GM19035 (cell line): ENCODE results near the gene TRPM3.
A peak's percentile ranks its signal among the peaks of the same experiment; 100 is the strongest.

Experiments used
- ATAC-seq: cut with Tn5 transposase; IDR thresholded peaks from one replicate; pipeline ENCODE4 v1.9.1; 2021; ENCODE audit not compliant: unreplicated experiment

Gene TRPM3

DNA sequence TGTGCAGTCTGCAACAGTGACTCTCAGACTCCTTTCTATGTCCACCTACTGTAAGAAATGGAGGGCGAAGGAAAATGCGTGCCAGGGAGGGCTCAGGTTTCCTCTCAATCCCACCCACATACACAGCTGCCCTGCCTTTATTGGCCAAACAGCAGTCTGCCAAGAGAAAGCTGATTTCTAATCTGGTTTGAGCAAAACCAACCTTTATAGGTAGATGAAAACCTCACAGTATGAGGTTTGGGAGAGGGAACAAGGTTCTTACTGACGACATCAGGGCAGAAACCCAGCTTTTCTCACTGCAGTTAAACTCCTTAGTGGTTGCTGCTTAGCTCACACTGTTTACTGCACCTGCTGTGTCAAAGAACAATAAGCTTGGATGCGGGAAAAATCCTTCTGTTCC, 554.7 kb downstream of the TRPM3 start:
- no peak for ATAC-seq

DNA sequence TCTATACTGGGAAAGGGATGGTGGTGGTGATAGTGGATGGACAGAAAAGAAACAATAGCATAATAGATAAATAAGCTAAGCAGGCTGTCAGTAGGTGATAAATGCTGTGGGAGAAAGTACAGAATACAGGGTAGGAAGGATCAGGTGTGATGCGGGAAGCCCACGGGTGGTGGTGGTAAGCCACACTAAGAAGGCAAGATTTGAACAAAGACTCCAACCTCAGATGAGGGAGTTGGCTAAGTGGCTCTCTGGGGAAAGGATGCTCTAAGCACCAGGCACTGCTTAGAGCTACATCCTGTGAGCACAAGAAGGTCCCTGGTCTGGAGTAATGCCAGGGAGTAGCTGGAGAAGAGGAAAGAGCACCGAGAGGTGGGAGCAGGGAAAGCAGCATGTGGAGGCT, 555.4 kb downstream of the TRPM3 start:
- no peak for ATAC-seq

DNA sequence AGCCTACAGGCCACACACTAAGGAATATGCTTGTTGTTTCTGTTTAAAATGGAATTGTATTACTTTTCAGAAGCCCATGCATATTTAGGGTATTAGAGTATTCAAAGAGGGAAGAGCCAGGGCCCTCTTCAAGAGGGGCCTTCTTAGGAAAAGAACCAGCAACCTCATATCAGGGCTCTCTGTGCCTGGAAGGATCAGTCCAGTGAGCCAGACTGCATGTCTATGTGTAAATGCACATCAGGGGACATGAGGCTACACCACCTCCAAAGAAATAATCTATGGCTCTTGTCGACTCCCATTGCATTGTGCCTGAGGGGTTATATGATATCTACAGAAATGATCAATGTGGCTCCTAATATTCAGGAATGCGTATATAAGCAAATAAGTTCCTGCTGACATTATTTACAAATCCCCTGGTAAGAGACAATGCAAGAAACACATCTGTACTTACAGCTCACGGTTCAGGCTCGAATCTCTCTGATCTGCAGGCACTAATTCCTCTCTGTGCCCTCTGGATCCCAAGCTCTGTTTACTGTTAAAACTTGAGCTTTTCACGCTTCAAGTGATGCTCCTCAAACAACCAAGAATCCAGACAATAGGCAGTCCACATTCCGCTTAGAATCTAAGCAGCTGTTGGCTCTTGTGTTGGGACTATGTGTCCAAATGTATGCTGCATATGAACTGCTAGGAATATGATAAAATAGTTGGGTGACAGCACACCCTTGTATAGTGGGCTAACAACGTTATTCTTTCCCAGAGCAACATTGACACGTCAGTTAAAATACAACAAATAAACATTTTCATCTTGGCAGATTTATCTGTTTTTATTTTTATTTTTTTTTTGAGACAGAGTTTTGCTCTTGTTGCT, 556.7 kb downstream of the TRPM3 start:
- ATAC-seq = no peak

DNA sequence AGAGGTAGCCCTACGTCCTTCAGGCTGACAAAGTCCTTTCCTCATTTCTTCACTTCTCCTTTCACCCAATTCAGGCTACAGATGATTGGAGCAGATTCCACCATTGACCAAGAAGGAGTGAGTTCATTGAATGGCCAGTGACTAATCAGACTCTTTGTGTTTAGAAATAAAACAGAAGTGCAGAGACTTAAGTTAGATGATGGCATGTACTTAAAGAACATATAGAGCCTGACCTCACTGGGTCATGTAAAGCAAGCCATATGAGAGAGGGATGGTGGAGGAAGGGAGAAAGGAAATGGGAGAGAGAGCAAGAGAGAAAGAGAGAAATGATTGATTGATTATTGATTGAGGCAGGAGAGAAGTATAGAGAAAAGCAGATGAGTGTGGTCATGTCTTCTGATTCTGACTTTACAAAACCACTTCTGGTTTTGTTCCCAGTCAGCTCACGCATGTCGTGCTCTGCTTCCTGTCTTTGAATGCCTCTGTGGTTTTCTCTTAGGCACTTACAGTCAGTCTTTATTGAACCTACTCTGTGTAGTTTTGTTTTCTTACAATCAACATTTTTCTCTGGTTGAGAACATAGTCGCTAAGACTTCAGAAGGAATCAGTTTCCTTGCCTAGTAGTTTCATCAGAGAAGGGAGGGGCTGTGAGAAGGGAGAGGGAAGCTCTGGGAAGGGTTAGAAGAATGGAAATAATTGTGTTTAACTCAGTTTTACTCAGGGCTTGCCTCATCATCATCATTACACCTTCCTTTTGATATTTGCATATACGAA, 557.8 kb downstream of the TRPM3 start:
- ATAC-seq = peak; percentile 98

DNA sequence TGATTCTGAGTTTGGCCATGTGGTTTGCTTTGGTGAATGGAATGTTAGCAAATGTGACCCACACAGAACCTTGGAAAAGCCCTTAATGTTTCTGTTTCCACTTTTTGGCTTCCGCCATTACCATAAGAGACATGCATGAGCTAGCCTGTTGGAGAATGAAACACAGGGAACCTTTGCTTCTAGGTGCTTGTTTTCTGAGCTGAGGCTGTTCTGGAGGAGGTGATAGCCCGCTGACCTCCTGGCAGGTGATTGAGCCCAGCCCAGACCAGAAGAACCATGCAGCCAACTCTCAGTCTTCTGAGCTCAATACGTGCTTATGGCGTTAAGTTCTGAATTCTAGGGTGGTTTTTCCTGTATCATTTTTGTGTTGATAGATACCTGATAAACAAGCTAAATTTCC, 558.4 kb downstream of the TRPM3 start:
- no peak for ATAC-seq

DNA sequence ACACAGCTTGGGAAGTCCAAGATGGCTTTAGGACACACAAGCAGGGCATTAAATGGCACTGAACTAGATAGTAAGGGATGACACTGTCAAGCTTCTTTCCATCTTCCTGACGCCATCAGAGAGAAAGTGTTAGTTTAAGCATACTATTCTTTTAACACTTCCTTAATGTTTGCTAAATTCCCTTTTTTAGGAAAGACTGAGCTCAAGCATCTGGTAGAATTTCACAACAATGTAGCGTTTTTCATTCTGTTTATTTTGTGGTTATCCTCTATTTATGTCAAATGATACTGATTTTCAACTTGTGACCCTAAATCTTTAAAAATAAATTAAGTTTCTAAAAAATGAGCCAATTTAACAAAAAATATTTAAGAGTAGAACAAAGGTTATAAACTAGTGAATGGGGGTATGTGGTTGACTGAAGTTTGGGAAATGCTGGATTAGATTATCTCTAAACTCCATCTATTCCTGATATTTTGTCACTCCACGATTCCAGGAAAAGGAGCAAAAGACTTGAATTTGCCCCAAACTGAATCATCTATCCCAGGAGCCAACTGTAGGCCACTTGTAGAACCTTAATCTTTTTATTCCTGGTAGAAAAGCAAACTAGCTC, 559.5 kb downstream of the TRPM3 start:
- ATAC-seq = no peak

DNA sequence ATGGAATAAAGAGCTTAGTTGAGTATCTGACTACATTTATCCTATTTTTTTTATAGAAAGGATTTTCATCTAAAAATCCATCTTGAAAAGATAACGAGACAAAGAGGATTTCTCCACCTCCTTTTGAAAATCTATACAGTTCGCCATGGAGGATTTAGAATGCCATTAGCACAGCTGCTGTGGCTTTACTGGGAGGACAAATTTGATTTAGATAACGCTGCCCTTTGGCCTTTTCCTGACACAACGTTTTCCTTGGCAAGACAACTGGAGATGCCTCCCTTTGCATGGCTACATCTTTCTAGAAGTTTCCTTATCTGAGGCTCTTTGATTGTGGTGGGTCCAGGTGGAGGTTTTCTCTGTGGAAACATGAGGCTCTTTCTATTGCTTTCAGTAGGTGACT, 560.3 kb downstream of the TRPM3 start:
- no peak for ATAC-seq

DNA sequence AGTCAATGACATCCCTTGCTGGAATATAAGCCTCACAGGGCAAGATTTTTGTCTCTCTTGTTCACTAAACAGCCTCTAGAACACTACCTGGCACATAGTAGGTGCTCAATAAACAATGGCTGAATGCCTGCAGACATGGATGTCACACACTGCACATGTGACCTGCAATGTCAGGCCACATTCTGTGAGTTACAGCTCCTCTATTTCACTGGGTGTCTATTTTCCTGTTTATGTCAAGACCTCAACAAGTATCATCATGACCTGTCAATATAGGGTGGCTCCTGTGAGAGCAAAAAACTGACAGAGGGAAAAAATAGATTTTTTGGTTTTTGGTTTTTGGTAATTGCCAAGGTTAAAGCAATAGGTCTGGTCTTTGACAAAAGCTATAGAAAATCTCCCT, 562.3 kb downstream of the TRPM3 start:
- no peak for ATAC-seq

DNA sequence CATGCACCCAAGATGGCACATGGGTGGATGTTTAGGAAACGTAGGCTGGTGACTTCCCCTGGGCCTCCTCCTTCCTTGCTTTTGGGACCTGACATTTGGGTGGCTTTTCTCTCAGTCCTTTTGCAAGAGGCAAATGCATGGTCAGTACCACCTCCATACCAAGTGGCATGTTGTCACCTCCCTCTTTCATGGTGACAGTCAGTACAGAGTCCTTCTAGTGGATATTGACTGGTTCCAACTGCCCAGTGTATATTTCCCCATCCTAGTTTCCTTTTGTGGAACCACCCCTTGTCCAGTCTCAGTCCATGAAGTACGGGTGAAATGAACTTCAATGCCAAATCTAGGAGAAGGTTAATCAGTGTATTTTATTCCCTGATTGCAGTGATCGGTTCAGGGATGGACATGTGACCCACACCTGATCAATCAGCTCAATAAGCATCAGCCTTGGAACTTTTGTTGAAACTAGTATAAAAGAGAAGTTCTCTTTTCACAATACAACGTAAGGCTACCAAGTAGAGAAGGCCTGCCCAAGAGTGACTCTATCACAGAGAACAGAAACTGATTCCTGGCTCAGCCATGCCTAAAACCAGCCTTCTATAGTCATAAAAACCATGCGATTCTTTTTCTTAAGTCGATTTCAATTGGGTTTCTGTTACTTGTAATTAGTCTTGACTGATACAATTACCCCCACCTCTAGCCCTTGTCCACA, 563.6 kb downstream of the TRPM3 start:
- peak; percentile 99 for ATAC-seq

DNA sequence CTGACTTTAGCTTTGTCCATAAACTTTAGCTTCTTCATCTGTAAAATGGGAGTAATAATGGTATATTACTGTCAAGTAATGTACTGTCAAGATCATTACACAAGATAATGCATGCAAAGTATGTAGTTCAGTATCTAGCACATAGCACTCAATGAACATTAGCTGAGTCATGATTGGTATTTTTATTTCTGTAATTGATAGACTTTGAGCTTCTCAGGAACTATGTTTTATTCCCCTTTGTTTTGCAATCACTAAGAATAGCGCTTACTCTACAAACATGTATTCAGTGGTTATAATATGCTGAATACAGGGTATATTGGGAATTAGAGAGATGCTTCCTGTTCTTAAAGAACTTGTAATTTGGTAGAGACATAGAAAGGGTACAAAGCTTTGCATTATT, 564.6 kb downstream of the TRPM3 start:
- ATAC-seq = no peak

DNA sequence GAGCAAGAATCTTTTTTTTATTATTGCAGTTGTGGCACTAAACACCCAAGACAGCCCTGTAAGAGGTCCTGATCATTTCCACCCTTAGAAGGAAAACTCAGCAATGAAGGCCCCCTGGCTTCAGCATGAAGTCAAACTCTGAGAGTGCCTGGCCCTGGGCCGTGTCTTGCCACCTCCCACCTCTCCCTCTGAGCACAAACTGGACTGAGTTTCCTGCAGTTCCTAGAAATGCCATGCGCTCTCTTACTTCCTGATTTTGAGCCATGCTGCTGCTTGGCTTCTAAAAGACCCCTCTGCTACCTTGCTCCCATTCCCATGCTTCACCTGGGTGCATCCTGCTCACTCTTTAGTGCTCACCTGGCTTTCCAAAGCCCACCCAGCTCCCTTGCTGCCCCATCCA, 566.5 kb downstream of the TRPM3 start:
- no peak for ATAC-seq

DNA sequence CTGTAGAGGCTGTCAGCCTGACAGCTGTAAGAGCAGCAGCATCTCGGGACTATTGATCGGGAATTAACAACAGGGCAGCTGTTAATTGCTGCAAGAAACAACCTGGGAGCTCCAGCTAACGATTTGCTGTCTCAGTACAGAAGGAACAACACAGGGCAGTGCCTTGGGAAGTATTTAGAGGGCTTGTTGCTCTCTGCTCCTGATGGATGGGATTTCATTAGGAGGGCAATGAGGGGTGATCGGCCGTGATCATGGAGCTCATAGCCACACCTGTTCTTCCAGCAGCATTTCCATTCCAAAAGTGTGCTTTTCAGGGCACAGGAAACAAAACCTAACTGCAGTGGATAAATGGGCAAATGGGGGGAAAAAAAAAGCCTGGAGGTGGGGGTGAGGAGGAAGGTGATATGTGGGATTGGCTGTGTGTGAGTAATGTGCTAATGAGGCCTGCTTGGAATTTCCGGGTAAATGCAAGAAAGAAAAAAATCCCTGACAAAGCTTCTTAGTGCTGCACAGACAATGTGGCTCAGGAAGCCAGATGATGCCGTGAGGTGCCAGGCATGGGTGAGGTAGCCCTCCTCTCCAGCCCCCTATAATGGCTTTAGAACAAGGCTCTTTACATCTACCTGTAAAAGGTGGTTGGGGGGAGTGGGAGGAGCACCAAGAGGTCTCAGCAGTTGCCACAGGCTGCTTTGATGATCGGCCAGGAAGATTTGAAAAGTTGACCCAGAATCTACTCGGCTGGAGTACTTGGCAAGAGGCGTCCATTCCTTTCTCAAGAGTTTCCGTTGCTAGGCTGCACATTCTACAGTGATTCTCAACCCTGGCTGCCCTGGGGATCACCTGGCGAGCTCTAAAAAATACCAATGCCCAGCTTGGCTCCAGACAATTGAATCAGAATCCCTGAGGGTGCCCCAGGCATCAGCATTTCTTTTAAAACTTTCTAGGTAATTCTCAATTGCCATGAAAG, 567.4 kb downstream of the TRPM3 start:
- ATAC-seq = no peak

DNA sequence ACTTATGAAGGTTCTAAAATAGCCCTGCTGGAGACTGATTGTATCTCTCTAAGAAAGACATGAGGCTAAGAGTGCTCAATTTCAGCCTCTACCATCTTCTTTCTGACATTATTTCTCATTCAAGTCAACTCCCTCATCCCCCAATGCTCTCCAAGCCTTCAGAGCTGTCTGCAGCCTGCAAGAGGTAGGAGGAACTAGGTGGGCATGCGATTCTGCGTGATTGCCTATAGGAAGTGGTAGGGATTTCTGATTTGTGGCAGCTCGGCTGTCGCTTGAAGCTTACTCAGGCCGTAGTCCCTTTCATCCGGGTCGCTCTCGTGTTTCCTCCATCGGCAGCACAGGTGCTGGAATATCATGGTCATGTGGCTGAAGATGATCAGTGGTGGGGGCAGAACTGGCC, 568.9 kb downstream of the TRPM3 start:
- no peak for ATAC-seq

DNA sequence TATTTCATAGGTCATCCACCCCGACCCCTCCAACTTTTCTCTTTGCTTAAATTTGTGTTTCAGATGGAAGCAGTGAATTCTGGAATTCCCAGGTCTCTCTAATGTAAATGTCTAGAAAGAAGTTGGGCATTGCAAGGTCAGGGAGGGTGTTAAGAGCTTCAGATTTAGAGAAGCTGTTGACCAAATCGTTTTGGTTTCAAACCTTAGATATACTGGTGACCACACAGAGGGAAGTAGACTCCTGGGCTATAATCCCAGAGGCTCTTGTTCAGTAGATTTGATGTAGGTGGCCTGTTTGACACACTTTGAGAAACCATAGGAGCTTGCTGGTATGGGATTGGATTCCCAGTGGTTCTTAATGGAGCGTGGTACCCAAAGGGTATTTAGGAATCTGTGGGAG, 569.6 kb downstream of the TRPM3 start:
- ATAC-seq = no peak

DNA sequence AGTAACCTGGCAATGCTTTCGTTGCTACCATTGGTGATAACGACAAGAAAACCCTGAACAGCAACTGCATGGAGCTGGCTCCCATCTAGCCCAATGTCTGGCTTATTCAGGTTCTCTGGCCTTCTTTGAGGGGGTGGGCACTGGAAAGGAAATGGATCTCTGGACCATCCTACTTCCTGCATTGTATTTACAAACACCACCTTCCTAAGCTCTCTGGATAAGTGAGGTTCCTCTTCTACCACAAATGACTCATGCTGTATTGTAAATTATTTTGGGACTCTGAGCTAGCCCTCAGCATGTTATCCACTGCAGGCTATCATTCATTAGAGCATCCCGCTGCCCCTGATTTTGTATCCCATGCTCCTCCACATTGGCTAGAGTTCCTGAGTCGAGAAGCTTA, 570.0 kb downstream of the TRPM3 start:
- ATAC-seq = no peak

DNA sequence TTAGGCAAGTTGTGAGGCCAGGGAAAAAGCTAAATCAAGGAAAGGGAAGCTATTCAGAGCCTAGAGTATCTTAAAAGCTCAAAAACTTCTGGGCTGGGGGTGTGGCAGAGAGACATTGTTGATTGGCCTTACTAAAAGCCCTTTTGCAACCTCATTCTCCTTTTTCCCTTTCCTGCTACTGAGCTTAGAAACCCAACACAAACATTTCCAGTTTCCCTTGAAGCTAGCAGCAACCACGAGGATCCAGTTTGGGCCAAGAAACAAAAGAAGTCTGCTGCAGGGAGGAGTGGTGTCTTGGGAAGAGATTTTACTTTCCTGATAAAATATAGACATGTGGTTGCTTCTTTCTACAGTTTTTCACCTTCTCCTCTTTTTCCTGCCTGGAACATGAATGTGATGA, 571.5 kb downstream of the TRPM3 start:
- no peak for ATAC-seq

DNA sequence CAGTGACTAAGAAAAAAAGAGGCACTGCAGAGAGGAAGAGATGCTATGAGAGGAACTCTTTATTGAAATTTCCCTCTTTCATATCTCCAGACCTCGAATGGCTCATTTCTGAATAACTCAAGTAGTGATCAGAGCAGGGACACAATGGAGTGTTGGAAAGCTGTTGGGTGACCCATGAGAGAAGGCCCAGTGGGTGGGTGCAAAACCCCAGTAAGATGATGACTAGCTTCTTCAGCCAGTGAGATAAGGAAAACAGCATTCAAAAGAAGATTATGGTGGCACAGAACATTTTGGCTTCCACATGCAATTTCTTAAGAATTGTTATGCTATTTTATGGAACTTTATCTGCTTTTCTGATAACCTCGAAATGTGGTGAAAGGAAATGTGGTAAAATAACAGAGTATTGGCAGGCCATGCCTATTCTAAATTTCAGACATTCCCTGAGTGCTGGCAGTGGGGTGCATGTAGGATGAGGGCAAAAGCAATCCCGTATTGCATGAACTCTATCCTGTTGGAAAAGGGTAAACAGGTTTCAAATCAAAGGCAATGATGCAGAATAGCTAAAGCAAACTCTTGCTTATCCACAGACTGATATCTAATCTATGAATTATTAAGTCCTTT, 579.0 kb downstream of the TRPM3 start:
- no peak for ATAC-seq

DNA sequence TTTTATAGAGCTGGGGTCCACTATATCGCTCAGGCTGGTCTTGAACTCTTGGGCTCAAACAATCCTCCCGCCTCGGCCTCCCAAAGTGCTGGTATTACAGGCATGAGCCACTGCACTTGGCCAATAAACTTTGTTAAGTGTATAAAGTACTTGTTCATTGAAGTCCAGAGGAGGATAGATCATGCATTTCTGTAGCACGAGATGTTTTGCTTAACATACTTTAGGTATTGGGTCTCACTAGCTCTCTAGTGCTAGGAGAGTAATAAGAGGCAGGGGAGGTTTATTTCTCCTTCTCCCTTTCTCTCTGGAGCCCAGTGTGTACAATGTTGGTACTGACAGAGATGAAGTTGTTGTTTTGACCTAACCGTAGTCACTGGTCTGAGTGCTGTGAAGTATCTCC, 581.4 kb downstream of the TRPM3 start:
- no peak for ATAC-seq

DNA sequence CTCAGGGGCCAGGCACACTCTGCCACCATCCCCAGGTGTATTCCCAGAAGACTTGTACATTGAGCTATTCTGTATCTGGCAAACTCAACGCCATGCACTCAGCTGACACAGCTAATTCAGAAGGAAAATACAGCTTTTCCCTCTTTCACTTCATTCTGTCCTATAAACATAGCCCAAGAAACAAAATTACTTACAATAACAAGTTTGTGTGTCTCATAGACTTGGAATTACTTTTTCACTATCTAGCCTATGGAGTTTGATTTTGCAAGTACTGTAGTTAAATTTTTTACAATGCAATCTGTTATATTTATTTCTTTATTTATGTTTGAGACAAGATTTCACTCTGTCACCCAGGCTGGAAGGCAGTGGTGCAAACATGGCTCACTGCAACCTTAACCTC, 581.9 kb downstream of the TRPM3 start:
- ATAC-seq = no peak

DNA sequence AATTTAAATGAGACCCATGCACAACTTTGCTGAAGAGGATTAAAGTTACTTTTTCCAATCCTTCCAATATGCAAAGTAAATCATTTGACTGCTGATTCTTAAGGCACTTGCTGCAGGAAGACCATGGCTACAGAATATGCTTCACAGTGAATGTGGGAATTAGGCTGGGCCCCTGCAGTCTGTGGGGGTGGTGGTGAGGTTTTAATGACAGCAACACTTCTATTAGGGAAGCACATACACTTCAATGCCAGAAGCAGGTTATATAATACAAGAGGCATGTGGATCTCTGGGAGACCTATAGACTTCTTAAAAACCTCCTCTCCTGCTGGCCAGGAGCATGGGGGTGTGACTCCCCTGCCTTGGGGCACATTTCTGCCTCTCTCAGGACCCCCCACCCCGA, 582.4 kb downstream of the TRPM3 start:
- no peak for ATAC-seq
